H1 (cell line): ENCODE results near the gene NCEH1. TPM values are rescaled to one million over a fixed set of nuclear protein-coding genes. Genes with fewer than 3 reads are reported as not detected.

Experiments
- BCL11A ChIP-seq, 2 experiments: IDR thresholded peaks; one replicate each; pipeline ENCODE4 v1.6.1; 2011; ENCODE audit warnings: low read depth in 2 of 2, low read length in 2 of 2, mild to moderate bottlenecking in 2 of 2
- EGR1 ChIP-seq: IDR thresholded peaks from 2 replicates; pipeline ENCODE4 v1.6.1; 2011; ENCODE audit warnings: low read depth, low read length, borderline replicate concordance
- POU5F1 ChIP-seq: IDR thresholded peaks from 2 replicates; pipeline ENCODE4 v1.6.1; 2011; ENCODE audit warnings: low read depth, mild to moderate bottlenecking, low read length, moderate library complexity
- RFX5 ChIP-seq: IDR thresholded peaks from 2 replicates; pipeline ENCODE4 v1.6.1; 2011; ENCODE audit warnings: low read depth, low read length, improper control_type of control experiment, borderline replicate concordance
- polyA plus RNA-seq, 7 experiments: library from polyadenylated mRNA; depleted of rRNA in 3 of 7; stranded (reverse) in 5 of 7; unstranded in 2 of 7; fragments of >200 nt in 5 of 7; fragments of 200-250 nt in 2 of 7; gene quantifications; 1 replicate in 5 of 7; 2 replicates in 1 of 7; 4 replicates in 1 of 7; pipeline versions ENCODE4 v1.2.1 to v1.2.3, GENCODE V29; 2011 to 2013; ENCODE audit warnings: missing spikeins in 2 of 7, mixed read lengths in 2 of 7
- total RNA-seq: library from RNA; stranded (reverse); fragmentation: NEBNext Ultra II Directional; extraction: Animal tissue kit (Norgen Biotek cat#: 25700); gene quantifications from 2 replicates; pipeline ENCODE4 v1.2.1, GENCODE V29; 2021

Gene NCEH1
- total and polyA plus RNA-seq, 2 of the 8 experiments (the other 6 are each of a cell fraction or from before 2014, with no cell fraction given), result 2.2 to 6.4 TPM

- TF ChIP-seq RFX5 (no peak), POU5F1 (no peak), EGR1 (no peak), BCL11A (IDR thresholded peaks at IDR 0.05; ENCODE audit: low read depth in 2 of 2, low read length in 2 of 2) (no peak)
Observed at GRCh38 chr3:172746475-172746874, 35.6 kb upstream of the NCEH1 start (continued).
